GM12873 (cell line): ENCODE measurements around the gene ADAMTS6.

Source experiments
- CTCF ChIP-seq: IDR thresholded peaks from 2 replicates; pipeline ENCODE4 v1.5.1; 2012; ENCODE audit warnings: low read depth, mild to moderate bottlenecking, moderate library complexity, low read length, control low read depth; ENCODE audit not compliant: insufficient read depth; ENCODE audit errors: missing control alignments

The ADAMTS6 gene

GRCh38 chr5:65334077-65334476 is 147.6 kb downstream of the ADAMTS6 start:
- no peak for TF ChIP-seq CTCF

GRCh38 chr5:65332591-65332990 is 149.1 kb downstream of the ADAMTS6 start:
- no peak for TF ChIP-seq CTCF

GRCh38 chr5:65329266-65329665 is 152.5 kb downstream of the ADAMTS6 start:
- TF ChIP-seq CTCF = no peak

GRCh38 chr5:65327582-65327981 is 154.1 kb downstream of the ADAMTS6 start:
- TF ChIP-seq CTCF = no peak

GRCh38 chr5:65326922-65327321 is 154.8 kb downstream of the ADAMTS6 start:
- no peak for TF ChIP-seq CTCF

- TF ChIP-seq CTCF = no peak
Observed at GRCh38 chr5:65324226-65324625, 157.5 kb downstream of the ADAMTS6 start.

GRCh38 chr5:65320250-65320649 is 161.5 kb downstream of the ADAMTS6 start:
- TF ChIP-seq CTCF = no peak
